Embryonic facial prominence (tissue), 1 donor: ENCODE measurements around the gene OR56B1.
"Not testable (repeated sequence)": the region's sequence is repeated elsewhere in the genome, so short reads cannot be mapped to it uniquely, and the experiment has no call there.

Source experiments
- DNase-seq: peaks from one replicate; pipeline ENCODE4 v3.0.0-alpha.2; 2016; ENCODE audit errors: extremely low spot score

The OR56B1 gene, protein sequence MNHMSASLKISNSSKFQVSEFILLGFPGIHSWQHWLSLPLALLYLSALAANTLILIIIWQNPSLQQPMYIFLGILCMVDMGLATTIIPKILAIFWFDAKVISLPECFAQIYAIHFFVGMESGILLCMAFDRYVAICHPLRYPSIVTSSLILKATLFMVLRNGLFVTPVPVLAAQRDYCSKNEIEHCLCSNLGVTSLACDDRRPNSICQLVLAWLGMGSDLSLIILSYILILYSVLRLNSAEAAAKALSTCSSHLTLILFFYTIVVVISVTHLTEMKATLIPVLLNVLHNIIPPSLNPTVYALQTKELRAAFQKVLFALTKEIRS

DNA sequence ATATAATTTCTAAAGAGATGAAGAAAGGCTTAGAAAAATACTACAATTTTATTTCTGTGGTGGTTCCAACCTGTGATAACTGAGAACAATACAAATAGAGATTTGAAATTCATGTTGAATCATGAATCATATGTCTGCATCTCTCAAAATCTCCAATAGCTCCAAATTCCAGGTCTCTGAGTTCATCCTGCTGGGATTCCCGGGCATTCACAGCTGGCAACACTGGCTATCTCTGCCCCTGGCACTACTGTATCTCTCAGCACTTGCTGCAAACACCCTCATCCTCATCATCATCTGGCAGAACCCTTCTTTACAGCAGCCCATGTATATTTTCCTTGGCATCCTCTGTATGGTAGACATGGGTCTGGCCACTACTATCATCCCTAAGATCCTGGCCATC, at the start of gene OR56B1:
OR56B1 (plus strand) TSS at position 53 of the 400 bp plus-strand sequence; CDS start at position 122, 69 bp downstream.
- no peak for DNase-seq

DNA sequence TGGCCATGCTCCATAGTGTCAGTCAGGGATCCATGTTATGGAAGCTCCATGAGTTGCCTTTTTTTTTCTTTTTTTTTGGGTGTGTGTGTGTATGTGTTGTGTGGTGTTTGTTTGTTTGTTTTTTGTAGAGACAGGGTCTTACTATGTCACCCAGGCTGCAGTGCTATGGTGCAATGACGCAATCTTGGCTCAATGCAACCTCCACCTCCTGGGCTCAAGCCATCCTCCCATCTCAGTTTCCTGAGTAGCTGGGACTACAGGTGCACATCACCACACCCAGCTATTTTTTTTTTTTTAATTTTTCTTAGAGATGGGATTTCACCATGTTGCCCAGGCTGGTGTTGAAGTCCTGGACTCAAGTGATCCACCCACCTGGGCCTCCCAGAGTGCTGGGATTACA, 47.8 kb upstream of the OR56B1 start:
- DNase-seq: no peak

DNA sequence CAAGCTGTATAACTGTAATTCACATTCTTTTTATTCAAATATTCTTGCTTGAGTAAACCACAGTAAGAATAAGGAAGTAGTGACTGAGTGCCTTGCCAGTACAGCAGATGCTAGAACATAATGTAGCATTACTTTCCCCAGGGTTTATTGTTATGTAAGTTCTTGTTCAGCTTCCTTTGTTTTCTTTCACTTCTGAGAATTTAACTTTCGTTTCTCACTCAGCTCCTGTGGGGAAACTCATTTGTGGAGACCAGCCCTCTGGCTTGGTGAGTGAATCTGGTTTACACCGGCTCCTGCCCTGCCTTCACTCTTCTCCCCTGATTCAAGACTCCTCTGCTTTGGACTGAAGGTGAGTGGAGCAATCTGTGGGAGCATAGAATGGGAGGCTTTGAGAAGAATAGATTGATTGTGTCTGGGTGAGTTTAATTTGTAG, 46.7 kb upstream of the OR56B1 start, which contains the start of gene TRIM22:
TRIM22 (plus strand) TSS at position 240 of the 433 bp plus-strand sequence. CDS start 6,443 bp downstream, outside the sequence.
- no peak for DNase-seq

DNA sequence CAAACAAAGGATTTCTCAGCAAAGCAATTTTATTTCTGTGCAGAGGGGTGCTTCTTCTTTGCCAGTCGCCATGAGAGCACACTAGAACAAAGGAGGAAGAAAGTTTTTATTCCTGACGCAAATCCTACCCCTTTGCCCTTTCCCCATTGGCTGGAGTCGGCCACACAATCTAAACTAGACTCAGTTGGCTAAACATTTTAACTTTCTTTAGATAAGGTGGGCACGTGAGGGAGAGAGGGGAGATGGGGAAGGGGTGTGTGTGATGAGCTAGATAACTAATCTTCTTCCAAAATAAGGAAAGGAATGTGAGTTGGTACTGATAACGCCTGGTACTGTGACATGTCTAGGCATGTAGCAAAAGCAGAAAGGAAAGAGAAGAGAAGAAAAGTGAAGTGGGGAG, 46.0 kb upstream of the OR56B1 start:
- no peak for DNase-seq

DNA sequence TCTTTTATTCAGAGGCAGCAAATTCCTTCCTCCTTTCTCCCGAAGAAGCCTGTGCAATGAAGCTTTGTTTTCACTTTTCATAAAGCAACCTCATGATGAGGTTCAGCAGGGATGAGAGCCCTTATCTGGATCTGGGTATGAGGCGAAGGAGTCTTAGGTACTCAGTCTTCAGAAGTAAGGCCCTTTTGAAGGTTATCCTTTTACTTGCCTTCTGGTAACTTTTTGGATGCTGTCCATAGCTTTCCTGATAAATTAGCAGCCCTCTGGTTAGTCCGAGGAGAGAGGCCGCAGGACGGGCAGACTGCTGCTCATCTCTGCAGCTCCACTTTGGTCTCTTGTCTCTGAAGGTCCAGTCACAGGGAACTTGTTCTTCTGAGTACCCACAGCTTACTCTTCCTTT, 45.5 kb upstream of the OR56B1 start:
- no peak for DNase-seq

DNA sequence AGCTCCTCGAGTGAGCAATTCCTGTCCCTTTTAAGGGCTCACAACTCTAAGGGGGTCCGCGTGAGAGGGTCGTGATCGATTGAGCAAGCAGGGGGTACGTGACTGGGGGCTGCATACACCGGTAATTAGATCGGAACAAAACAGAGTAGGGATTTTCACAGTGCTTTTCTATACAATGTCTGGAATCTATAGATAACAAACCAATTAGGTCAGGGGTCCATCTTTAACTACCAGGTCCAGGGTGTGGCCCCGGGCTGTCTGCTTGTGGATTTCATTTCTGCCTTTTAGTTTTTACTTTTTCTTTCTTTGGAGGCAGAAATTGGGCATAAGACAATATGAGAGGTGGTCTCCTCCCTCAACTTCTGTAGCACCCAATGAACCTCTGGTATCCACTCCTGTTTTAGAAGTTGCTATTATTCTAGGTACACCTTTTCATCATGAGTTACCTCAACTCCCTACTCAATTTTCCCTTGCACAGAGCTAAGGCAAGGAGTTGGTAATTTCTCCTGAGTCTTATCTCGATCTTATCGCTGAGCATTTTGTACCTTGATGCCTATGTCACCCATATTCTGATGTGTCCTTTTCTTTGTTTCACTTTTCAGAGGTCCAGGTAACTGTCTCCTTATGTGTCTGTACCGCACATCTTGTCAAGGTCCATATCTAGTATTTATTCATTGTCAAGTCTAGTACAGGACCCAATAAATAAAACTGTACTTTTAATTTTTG, 44.8 kb upstream of the OR56B1 start:
- DNase-seq: not testable (repeated sequence)

DNA sequence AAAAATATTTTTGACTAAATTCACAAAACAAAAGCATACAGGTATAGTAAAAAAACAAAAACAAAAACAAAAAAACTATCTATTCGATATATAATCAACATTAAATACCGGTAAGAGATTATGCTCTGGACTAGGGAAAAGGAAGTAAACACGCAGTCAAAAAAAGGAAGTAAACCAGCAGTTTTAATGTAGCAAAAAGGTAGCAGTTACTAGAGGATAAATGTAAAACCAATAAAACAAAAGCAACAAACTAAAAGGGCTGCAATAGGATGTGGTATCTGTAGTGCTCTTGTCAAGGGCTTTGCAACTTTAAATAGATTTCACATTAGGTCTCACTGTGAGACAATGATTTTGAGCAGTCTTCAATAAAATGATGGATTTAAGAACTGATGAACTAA, 44.3 kb upstream of the OR56B1 start:
- no peak for DNase-seq

DNA sequence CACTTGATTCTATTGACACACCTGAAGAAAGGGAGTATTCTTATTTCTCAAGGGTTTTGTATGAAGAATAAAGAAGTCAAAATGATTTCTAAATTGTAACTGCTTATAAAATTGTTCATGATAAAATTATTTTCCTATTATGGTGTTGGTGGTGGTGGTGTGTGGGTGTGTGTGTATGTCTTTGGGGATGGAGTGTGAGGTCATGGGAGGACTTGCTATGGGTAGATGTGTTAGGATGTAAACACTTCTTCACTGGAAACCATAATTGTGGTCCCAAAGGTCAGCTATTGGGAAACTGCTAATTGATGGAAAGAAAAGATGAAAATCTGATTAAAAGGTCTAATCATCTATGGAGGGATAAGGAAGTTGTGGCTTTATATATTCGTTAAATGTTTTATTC, 41.6 kb upstream of the OR56B1 start:
- no peak for DNase-seq

DNA sequence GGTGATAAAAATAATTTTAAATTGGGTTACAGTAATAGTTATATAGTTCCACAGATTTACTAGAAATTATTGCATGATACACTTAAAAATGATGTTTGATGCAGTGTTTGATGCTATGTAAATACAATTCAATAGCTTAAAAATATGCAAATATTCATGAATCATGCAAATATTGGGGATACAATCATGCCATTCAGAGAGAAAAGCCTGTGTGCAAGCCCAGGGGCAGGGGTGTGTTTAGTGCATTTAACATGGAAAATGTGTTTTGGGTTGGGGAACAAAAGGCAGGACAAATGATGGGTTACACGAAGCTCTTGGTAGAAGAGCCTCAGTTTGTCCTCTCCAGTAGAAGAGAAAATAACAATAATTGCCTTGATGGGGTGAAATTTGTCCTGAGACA, 40.7 kb upstream of the OR56B1 start:
- DNase-seq: no peak

DNA sequence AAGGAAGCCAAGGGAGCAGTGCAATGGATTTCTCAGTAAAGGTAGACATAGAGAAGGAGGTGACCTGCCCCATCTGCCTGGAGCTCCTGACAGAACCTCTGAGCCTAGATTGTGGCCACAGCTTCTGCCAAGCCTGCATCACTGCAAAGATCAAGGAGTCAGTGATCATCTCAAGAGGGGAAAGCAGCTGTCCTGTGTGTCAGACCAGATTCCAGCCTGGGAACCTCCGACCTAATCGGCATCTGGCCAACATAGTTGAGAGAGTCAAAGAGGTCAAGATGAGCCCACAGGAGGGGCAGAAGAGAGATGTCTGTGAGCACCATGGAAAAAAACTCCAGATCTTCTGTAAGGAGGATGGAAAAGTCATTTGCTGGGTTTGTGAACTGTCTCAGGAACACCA, 40.0 kb upstream of the OR56B1 start:
- no peak for DNase-seq

DNA sequence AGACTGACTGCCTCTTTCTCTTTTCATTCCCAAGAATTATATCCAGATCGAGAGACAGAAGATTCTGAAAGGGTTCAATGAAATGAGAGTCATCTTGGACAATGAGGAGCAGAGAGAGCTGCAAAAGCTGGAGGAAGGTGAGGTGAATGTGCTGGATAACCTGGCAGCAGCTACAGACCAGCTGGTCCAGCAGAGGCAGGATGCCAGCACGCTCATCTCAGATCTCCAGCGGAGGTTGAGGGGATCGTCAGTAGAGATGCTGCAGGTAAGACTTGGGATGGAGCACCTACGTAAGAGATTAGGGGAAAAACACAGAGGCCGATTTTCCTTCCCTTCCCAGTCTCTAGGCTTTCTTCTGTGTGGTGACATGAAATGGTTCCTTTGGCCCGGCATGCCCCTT, 38.0 kb upstream of the OR56B1 start:
- no peak for DNase-seq

DNA sequence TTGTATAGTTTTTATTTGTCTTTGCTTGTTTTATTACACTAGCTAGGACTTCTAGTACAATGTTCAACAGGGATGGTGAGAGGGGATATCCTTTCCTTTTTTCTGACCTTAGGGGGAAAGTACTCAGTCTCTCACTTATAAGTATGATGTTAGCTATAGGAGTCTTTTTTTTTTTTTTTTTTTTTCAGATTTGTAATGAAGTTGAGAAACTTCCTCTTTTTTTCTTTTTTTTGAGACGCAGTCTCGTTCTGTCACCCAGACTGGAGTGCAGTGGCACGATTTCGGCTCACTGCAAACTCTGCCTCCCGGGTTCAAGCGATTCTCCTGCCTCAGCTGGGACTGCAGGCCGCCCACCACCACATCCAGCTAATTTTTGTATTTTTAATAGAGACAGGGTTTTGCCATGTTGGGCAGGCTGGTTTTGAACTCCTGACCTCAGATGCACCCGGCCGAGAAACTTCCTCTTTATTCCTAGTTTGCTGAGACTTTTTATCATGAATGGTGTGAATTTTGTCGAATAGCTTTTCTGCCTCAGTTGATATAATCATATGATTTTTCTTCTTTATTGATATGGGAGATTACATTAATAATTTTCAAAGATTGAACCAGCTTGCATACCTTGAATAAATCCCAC, 35.7 kb upstream of the OR56B1 start:
- DNase-seq: no peak

DNA sequence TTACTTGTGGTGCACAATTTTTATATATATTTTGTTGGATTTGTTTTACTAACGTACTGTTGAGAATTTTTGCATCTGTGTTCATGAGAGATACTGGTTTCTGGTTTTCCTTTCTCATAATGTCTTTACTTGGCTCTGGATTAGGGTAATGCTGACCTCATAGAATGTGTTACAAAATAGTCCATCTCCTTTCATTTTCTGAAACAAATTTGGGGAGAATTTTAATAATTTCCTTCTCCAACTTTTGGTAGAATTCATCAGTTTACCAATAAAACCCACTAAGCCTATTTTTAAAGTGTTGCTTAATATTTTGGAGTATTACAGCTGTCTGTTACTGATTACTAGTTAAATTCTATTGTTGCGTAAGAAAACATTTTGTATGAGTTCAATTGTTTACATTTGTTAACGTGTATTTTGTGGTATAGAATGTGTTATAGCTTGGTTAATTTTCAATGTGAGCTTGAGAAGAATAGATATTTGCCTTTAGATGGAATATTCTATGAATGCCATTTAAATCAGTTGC, 35.1 kb upstream of the OR56B1 start:
- no peak for DNase-seq

DNA sequence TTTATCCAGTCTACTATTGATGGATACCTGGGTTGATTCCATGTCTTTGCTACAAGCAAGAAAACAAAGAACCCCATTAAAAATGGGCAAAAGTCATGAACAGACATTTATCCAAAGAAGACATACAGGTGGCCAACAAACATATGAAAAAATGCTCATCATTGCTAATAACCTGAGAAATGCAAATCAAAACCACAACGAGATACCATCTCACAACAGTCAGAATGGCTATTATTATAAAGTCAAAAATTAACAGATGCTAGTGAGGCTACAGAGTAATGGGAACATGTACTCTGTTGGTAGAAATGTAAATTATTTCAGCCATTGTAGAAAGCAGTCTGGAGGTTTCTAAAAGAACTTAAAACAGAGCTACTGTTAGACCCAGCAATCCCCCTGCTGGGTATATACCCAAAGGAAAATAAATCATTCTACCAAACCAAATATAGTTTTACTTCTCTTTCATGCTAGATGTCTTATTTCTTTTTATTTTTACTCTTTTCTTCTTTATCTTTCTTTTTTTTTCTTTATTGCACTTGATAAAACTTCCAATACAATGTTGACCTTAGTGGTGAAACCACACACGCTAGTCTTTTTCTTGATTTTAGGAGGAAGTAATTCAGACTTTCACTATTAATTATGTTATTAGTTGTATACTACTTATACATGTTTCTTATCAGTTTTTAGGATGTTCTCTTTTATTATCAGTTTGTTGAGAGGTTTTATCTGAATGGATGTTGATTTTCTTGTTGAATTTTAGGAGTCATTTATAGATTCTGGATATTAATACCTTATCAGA, 32.3 kb upstream of the OR56B1 start:
- DNase-seq: no peak

DNA sequence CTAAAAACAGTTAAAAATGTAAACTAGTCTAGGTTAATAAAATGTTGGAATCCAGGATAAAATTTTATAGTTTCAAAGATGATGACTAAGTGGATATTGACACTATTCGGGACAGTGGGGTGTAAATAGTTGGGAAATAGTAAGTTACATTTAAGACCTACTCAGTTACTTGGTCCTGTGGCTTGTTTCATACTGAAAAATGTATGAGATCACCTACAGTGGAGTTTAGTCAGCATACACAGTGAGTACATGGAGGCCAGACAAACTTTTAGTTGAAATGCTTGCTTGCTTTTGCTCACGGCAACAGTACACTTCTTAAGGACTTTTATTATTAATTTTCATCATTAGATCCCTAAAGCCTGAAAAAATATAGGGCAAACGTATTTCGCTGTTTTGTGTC, 30.6 kb upstream of the OR56B1 start:
- DNase-seq: no peak

DNA sequence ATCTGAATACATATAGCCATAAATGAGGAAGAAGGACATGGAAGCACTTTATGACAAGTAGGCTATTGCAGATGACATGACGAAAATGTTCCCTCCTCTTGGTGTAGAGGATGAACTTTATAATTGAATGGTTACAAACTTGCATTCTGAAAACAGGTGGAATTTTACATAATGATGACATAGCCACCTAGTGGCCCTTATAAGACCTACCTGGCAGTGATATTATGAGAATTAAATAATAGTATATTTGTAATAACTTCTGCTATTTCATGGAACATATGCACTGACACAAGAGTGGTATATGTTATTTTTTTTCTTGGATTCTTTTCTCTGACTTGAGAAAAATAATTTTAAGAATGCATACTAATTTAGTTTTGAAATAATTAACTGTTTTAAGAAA, 23.7 kb upstream of the OR56B1 start:
- DNase-seq: no peak

DNA sequence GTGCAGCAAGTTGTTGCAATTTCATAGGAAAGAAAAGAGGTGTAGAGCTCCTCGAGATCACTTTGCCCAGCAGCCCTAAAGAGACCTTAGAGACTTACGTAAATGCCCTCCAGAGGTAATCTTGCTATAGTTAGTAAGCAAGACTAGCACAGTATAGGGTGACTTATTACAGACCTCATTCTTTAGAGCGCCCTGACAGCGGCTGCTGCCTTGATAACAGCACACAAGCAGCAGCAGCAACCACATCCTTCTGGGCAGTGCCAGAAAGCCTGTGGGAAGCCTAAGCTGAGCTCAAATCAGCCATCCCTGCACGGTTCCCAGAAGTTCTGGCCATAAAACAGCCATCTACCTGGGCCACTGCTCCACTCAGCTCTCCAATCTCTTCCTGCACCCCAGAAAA, 22.6 kb upstream of the OR56B1 start:
- DNase-seq: no peak

DNA sequence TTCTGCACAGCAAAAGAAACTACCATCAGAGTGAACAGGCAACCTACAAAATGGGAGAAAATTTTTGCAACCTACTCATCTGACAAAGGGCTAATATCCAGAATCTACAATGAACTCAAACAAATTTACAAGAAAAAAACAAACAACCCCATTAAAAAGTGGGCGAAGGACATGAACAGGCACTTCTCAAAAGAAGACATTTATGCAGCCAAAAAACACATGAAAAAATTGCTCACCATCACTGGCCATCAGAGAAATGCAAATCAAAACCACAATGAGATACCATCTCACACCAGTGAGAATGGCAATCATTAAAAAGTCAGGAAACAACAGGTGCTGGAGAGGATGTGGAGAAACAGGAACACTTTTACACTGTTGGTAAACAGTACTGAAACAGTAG, 19.7 kb upstream of the OR56B1 start:
- DNase-seq: not testable (repeated sequence)

DNA sequence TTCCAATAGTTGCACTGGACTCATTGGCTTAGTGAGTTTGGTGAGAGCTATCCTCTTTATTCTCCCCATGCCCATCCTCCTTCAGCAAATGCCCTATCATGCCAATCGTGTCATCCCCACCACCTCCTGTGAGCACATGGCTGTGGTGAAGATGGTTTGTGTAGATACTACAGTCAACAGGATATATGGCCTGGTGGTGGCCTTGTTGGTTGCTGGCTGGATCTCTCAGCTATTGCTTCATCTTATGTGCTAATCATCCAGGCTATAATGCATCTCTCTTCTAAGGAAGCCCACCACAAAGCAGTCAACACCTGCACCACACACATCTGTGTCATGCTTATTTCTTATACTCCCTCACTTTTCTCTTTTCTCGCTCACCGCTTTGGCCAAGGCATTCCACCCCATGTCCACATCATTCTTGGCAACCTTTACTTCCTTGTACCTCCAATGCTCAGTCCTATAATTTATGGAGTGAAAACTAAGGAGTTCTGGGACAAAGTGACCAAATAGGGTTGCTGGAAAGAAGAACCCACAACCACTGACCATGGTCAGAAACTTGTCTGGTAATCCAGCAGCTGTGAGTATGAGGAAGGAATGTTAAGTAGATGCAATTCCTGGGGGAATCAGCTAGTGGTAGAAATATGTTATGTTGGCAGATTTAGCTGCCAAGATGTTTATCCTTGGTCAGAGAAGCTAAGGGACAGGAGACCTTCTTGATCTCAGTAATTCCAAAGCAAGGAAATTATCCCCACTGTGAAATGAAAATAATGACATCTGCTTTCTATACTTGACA, 16.3 kb upstream of the OR56B1 start:
- DNase-seq: no peak

DNA sequence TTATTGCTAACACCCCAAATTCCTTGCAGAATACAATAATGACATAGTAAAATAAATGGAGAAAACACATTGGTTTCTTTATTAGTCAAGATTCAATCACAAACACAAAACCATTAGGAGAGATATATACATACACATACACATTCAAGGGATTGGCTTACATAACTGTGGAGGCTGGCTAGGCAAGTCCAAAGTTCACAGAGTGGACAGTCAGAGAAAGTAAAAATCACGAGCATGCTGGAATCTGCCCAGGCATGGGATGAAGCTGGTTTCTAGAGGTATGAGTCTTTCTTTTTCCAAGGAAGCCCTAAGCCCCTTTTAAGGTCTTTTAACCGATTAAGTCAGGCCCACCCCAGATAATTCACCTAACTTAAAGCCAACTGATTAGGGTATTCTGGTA, 13.6 kb upstream of the OR56B1 start:
- DNase-seq: no peak

DNA sequence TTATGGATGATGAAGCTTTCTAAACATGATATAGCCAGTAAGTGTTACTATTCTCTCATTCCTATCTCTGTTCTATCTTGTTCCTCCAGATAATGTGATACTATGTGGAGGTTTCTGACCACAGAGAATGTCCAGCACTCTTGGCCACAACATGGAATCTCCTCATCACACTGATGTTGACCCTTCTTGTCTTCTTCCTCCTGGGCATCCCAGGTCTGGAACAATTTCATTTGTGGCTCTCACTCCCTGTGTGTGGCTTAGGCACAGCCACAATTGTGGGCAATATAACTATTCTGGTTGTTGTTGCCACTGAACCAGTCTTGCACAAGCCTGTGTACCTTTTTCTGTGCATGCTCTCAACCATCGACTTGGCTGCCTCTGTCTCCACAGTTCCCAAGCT, 9.9 kb upstream of the OR56B1 start:
- DNase-seq: no peak
